HG03469 (cell line): ENCODE measurements around the gene TP53AIP1.
"Not testable (repeated sequence)": the region's sequence is repeated elsewhere in the genome, so short reads cannot be mapped to it uniquely, and the experiment has no call there.

Experiments
- ATAC-seq: cut with Tn5 transposase; IDR thresholded peaks from one replicate; pipeline ENCODE4 v1.9.1; 2021; ENCODE audit warnings: mild to moderate bottlenecking, moderate library complexity, moderate number of reproducible peaks; ENCODE audit not compliant: unreplicated experiment

TP53AIP1 gene

DNA sequence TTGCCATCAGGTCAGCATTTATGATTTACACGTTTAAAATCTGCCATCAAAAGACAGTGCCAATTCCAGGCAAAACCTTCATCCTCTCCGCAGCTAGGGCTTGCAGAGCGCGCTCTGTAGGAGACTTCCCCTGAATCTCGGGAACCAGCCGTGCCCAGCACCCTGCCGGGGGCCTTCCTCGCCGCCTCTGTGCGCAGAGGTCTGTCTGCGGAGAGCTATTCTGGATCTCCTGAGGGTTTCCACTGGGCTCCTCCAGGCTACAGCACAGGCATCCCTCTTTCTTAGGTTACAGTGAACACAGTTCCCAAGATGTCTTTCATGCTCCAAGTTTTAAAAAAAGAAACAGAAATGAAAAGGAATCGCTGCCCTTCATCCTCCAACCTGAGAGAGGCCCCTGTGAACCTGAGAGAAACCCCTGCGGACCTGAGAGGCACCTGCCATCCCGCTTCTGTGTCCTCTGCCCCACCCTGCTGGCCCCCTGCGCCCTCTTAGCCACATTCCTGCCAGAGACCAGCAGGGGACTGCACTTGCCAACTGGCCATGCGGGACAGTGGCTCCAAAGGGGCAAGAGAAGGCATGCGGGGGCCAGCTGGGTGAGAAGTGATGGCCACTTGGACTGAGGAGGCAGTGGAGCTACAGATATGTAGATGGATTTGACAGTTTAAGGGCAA is 16.1 kb downstream of the TP53AIP1 start:
- no peak for ATAC-seq

GRCh38 chr11:128926000-128926399 is 16.7 kb downstream of the TP53AIP1 start:
- no peak for ATAC-seq

DNA sequence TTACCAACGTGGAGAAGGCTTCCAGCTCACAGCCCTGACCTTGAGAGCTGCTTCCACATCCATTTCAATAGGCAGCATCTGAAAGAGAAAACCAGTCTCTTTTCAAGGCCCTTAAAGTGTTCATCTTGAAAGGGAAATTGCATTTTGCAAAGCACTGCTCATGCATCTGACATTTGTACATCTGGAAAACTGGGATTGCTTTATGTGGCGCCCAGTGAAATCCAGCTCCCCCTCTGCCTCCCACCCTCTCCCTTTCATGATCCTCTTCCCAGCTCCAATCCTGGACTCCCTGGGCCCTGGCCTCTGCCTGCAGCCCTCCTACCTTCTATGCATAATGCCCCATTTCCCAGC is 17.4 kb downstream of the TP53AIP1 start:
- ATAC-seq = no peak

GRCh38 chr11:128924510-128925249 is 18.0 kb downstream of the TP53AIP1 start:
- no peak for ATAC-seq

DNA sequence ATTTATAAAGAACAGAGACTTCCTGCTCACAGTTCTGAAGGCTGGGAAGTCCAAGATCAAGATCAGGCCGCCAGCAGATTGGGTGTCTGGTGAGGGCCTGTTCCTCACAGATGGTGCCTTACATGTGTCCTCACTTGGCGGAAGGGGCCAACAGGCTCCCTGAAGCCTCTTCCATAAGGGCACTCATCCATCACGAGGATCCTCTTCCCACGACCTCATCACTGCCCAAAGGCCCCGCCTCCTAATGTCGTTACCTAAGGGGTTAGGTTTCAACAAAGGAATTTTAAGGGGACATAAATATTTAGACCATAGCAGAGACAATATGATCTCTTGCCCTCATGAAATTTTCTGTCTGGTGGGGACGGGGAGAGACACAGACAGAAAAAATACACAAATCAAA is 18.6 kb downstream of the TP53AIP1 start:
- ATAC-seq = no peak

DNA sequence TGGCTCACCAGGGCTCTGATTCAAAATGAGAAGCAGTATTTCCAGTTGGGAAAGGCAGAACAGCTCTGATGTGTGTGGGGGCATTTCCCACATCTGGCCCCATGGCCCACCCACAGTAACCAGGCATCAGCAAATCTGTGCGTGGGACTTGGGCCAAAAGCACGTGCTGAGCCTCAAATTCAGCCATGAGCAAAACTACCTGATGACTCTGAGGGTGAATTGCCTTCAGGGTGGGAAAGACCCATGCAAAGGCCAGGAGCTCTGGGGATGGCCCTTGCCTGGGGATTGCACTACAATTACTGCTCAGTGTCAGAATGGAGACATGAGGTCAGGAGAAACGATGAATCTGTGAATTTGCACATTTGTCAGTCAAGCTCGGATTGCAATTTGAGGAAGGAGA is 20.9 kb downstream of the TP53AIP1 start:
- no peak for ATAC-seq

DNA sequence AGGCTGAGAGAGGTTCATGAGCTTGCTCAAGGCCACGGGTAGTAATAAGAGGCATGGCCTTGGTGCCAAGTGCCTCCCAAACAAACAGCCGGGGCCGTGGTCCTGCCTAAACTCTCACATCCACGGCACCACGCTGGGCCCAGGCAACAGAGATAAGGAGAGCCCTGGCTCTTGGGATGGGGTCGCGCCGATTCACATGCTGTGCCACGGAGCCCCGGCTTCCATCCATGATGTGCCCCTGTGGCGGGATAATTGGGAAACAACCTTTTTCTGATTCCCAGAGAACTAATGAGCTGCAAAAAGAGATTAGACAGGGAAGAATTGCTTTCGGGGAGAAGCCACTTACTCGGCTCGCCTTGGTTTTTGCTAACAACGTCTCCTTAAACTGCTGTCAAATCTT is 22.0 kb downstream of the TP53AIP1 start:
- ATAC-seq = no peak

- not testable (repeated sequence) for ATAC-seq
Measured at GRCh38 chr11:128919635-128920034, 23.0 kb downstream of the TP53AIP1 start.

DNA sequence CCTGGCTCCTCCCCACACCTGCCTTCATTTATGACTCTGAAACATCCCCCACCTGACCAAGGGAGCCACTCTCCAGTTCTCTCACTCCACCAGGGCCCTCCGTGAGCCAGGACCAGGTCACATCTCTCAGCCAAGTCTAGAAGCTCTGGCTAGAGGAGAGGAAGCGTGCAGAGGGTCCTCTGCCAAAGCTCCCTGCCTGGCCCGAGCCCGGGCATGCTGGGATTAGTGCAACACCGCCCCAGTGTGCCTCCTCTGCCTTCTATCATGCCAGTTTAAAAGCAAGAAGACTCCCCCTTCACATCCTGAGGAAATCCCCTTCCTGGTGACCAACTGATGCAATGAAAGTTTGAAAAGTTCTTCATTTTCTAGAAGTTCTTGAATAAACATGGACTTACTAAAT is 23.5 kb downstream of the TP53AIP1 start:
- no peak for ATAC-seq

GRCh38 chr11:128917144-128917724 is 25.4 kb downstream of the TP53AIP1 start:
- ATAC-seq = no peak

- no peak for ATAC-seq
Measured at GRCh38 chr11:128916681-128917080, 26.0 kb downstream of the TP53AIP1 start.

DNA sequence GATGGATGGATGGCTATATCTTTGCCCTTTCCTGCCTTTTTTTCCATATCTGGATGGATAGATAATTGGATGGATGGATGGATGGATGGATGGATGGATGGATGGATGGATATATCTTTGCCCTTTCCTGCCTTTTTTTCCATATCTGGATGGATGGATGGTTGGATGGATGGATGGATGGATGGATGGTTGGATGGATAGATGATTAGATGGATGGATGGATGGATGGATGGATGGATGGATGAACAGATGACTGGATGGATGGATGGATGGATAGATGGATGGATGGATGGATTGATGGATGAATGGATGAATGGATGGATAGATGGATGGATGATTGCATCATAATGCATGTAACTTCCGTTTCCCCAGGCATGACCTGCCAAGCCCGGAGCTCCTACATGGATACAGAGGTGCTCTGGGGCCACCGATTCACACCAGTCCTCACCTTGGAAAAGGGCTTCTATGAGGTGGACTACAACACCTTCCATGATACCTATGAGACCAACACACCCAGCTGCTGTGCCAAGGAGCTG is 26.6 kb downstream of the TP53AIP1 start:
- ATAC-seq = no peak

DNA sequence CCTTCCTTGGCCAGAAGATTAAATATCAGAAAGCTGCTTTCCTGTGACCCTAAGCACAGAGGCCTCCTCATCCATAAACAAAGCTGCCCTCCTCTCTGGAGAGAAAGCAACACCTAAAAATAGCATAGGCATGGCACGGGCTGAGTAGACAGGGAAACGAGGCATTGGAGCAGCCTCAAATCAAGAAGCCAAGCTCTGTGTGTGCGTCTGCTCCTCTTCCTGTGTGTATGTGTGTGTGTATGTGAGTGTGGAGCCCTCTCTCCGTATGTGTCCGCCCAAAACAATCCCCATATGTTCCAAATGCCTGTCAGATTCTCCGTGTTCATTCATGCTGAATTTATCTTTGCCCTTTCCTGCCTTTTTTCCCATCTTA is 27.5 kb downstream of the TP53AIP1 start:
- no peak for ATAC-seq

- ATAC-seq = no peak
Measured at GRCh38 chr11:128914216-128915148, 28.2 kb downstream of the TP53AIP1 start.

DNA sequence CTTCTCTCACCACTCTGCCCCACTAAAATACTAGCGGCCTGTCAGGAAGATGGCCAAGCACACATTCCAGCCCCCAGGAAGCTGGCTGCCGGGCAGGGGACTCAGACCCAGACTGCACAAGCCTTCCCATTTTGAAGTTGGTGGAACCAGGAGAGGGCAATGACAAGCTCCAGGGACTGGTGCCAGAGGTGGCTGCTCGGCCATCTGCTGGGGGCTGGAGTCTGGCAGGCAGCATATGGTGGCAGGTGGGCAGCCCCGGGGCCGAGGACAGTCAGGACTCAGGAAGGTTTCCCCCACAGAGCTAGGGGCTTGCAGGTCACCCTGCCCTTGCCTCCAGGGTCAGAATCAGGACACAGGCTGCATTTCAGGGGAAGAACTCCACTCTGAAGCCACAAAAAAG is 28.9 kb downstream of the TP53AIP1 start:
- ATAC-seq = no peak

DNA sequence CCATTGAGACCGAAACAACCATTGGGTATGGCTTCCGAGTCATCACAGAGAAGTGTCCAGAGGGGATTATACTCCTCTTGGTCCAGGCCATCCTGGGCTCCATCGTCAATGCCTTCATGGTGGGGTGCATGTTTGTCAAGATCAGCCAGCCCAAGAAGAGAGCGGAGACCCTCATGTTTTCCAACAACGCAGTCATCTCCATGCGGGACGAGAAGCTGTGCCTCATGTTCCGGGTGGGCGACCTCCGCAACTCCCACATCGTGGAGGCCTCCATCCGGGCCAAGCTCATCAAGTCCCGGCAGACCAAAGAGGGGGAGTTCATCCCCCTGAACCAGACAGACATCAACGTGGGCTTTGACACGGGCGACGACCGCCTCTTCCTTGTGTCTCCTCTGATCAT is 31.0 kb downstream of the TP53AIP1 start:
- ATAC-seq = no peak

DNA sequence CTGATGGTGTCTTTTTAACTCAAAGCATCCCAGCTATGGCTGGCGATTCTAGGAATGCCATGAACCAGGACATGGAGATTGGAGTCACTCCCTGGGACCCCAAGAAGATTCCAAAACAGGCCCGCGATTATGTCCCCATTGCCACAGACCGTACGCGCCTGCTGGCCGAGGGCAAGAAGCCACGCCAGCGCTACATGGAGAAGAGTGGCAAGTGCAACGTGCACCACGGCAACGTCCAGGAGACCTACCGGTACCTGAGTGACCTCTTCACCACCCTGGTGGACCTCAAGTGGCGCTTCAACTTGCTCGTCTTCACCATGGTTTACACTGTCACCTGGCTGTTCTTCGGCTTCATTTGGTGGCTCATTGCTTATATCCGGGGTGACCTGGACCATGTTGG is 31.4 kb downstream of the TP53AIP1 start:
- ATAC-seq = no peak

DNA sequence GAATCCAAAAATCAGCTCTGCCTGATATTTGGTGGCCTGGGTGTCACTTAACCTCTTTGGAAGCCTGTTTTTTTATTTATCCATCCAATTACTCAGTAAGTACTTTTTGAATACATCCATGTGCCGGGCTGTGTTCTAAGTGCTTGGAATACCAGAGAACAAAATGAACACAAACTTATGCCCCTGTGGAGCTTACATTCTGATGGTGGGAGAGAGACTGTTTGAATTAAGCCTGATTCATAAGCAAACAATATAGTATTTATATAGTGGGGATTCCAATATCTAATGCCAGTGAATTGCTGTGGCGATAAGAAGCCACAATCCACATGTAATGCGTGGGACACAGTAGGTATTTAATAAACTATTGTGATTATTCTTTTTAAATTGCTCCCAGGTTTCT is 32.1 kb downstream of the TP53AIP1 start:
- ATAC-seq = no peak

DNA sequence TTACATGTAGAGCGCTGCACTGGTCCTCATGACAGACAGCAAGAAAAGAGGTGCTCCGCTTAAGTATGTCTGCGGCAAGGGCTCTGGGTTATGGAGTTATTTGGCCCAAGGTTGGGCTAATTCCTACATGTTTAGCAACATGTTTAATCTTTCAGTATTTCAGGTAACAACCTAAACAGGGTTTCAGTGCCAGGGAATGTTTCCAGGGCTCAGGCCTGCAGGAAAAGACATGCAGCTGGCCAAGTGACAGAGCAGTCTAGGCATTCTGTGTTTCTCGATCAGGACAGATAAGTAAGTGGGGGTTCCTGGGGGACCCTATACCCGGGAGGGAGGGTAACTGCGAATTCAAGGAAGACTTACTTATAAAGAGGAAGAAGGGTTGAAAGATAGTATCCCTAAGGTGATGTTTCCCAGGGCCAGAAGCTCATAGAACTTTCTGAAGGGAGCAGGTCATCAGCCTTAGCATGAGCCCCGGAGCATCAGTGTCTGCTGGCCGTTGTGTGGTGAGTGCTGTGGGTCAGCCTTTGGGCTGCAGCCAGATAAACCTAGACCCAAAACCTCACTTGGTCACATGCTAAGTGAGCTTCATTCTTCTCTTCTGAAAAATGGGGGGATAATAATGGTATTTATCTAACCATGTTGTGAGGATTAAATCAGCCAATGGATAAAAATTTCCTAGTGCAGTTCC is 33.1 kb downstream of the TP53AIP1 start:
- ATAC-seq = no peak
